Neural cell (in vitro differentiated cells): ENCODE measurements around the gene IL7R. TPM values are rescaled to one million over a fixed set of nuclear protein-coding genes. Genes with fewer than 3 reads are reported as not detected.

Source experiments
- H2AFZ ChIP-seq: fragments of 200-600, 300-800 bp; sonication (generic), shearing (Covaris generic); 2 replicates; pipeline ENCODE4 v1.6.0; 2014; ENCODE audit warnings: low read depth, mild to moderate bottlenecking, antibody characterized with exemption, low read length, moderate library complexity
- H3F3A ChIP-seq: fragments of 200-600 bp; shearing (Covaris generic); 2 replicates; pipeline ENCODE4 v1.6.1; 2016; ENCODE audit warnings: mild to moderate bottlenecking, moderate library complexity, mixed read lengths, antibody characterized with exemption, low read length; ENCODE audit not compliant: insufficient read depth, poor library complexity, severe bottlenecking
- H3K27ac ChIP-seq: fragments of 200-600, 300-800 bp; sonication (generic), shearing (Covaris generic); 2 replicates; pipeline ENCODE4 v1.5.1; 2014; ENCODE audit warnings: mild to moderate bottlenecking, low read length, moderate library complexity
- H3K27me3 ChIP-seq: fragments of 300-800, 200-600 bp; sonication (generic), shearing (Covaris generic); 2 replicates; pipeline ENCODE4 v1.6.0; 2014; ENCODE audit warnings: mild to moderate bottlenecking, low read depth, low read length, moderate library complexity; ENCODE audit not compliant: insufficient read depth
- H3K36me3 ChIP-seq: fragments of 300-800, 200-600 bp; sonication (generic), shearing (Covaris generic); 2 replicates; pipeline ENCODE4 v1.5.1; 2014; ENCODE audit warnings: mild to moderate bottlenecking, antibody characterized with exemption, low read length, moderate library complexity; ENCODE audit not compliant: insufficient read depth
- H3K4me2 ChIP-seq: fragments of 300-800, 200-600 bp; sonication (generic), shearing (Covaris generic); 2 replicates; pipeline ENCODE4 v1.6.0; 2014; ENCODE audit warnings: mild to moderate bottlenecking, low read length
- H3K4me3 ChIP-seq: fragments of 300-800, 200-600 bp; sonication (generic), shearing (Covaris generic); 2 replicates; pipeline ENCODE4 v1.5.1; 2014; ENCODE audit warnings: mild to moderate bottlenecking, low read length, moderate library complexity
- H3K79me2 ChIP-seq: fragments of 200-600 bp; shearing (Covaris generic); replicated peaks from 2 replicates; pipeline ENCODE4 v1.6.0; 2014; ENCODE audit warnings: mild to moderate bottlenecking, low read length, moderate library complexity; ENCODE audit not compliant: insufficient read depth
- H3K9ac ChIP-seq: fragments of 300-800, 200-600 bp; sonication (generic), shearing (Covaris generic); 2 replicates; pipeline ENCODE4 v1.6.1; 2016; ENCODE audit warnings: mild to moderate bottlenecking, low read length, mixed read lengths
- H3K9me2 ChIP-seq: fragments of 200-600 bp; shearing (Covaris generic); 2 replicates; pipeline ENCODE4 v1.6.1; 2016; ENCODE audit warnings: mild to moderate bottlenecking, low read length, mixed read lengths; ENCODE audit not compliant: insufficient read depth
- H3K9me3 ChIP-seq: fragments of 200-600, 300-800 bp; sonication (generic), shearing (Covaris generic); 2 replicates; pipeline ENCODE4 v1.6.1; 2016; ENCODE audit warnings: mild to moderate bottlenecking, mixed run types, low read length, moderate library complexity, mixed read lengths
- H4K20me1 ChIP-seq: fragments of 200-600 bp; shearing (Covaris generic); 2 replicates; pipeline ENCODE4 v1.6.1; 2016; ENCODE audit warnings: mild to moderate bottlenecking, mixed run types; ENCODE audit not compliant: insufficient read depth
- CTCF ChIP-seq: fragments of 450-650 bp; IDR thresholded peaks from 2 replicates; pipeline ENCODE4 v1.5.1; 2014; ENCODE audit warnings: antibody characterized with exemption, mild to moderate bottlenecking, moderate library complexity; ENCODE audit not compliant: poor library complexity, severe bottlenecking
- EP300 ChIP-seq: fragments of 450-650 bp; conservative IDR thresholded peaks from 2 replicates; pipeline ENCODE4 v1.6.1; 2014; ENCODE audit warnings: antibody characterized with exemption, mild to moderate bottlenecking, moderate library complexity; ENCODE audit not compliant: poor library complexity, severe bottlenecking
- EZH2 ChIP-seq: fragments of 200-600, 300-800 bp; shearing (Covaris generic), sonication (generic); IDR thresholded peaks from 2 replicates; pipeline ENCODE4 v1.6.1; 2014; ENCODE audit warnings: antibody characterized with exemption, low read length, borderline replicate concordance, mild to moderate bottlenecking; ENCODE audit not compliant: insufficient read depth, poor library complexity, severe bottlenecking
- MXI1 ChIP-seq: fragments of 450-650 bp; conservative IDR thresholded peaks from 2 replicates; pipeline ENCODE4 v1.6.1; 2014; ENCODE audit warnings: antibody characterized with exemption, mild to moderate bottlenecking; ENCODE audit not compliant: poor library complexity, severe bottlenecking
- POLR2AphosphoS5 ChIP-seq: IDR thresholded peaks from 2 replicates; pipeline ENCODE4 v1.6.1; 2012
- RAD21 ChIP-seq: fragments of 450-650 bp; conservative IDR thresholded peaks from 2 replicates; pipeline ENCODE4 v1.6.1; 2014; ENCODE audit warnings: antibody characterized with exemption, mild to moderate bottlenecking, moderate library complexity
- REST ChIP-seq: IDR thresholded peaks from 2 replicates; pipeline ENCODE4 v1.6.1; 2012; ENCODE audit warnings: borderline replicate concordance
- SMC3 ChIP-seq: fragments of 450-650 bp; conservative IDR thresholded peaks from 2 replicates; pipeline ENCODE4 v1.6.1; 2014; ENCODE audit warnings: antibody characterized with exemption, mild to moderate bottlenecking, moderate library complexity; ENCODE audit not compliant: poor library complexity
- TAF1 ChIP-seq: IDR thresholded peaks from 2 replicates; pipeline ENCODE4 v1.6.1; 2012; ENCODE audit warnings: low read depth
- polyA plus RNA-seq: library from polyadenylated mRNA; depleted of rRNA; stranded (reverse); fragments of >200 nt; gene quantifications from 2 replicates; pipeline ENCODE4 v1.2.3, GENCODE V29; 2014

IL7R gene
- polyA plus RNA-seq, 1 donor from 2014 or later = not detected

GRCh38 chr5:35867998-35868397, 11.3 kb downstream of the IL7R start:
- no peaks in the 10 kb centered on the region for H3K36me3 ChIP-seq
- TF ChIP-seq POLR2AphosphoS5 (no peak), CTCF (no peak), SMC3 (no peak), REST (no peak), EP300 (no peak), EZH2 (no peak), TAF1 (no peak), MXI1 (no peak), RAD21 (no peak)
- no peaks in the 10 kb centered on the region for H3K27me3 ChIP-seq

GRCh38 chr5:35869685-35870277, 13.1 kb downstream of the IL7R start:
- Histone ChIP-seq H3K9me2 (no peaks in the 10 kb centered on the region), H2AFZ (no peak overlapping the region), H4K20me1 (no peaks in the 10 kb centered on the region), H3F3A (no peaks in the 10 kb centered on the region), H3K9ac (no peak overlapping the region), H3K4me3 (no peak overlapping the region), H3K9me3 (no peaks in the 10 kb centered on the region), H3K79me2 (no peaks in the 10 kb centered on the region), H3K36me3 (no peaks in the 10 kb centered on the region), H3K27me3 (no peaks in the 10 kb centered on the region), H3K4me2 (no peak overlapping the region), H3K27ac (no peak overlapping the region)
- TF ChIP-seq EZH2 (no peak), CTCF (no peak), MXI1 (no peak), TAF1 (no peak), RAD21 (no peak), REST (no peak), SMC3 (no peak), EP300 (no peak), POLR2AphosphoS5 (no peak)

More at GRCh38 chr5:35867998-35868397, 11.3 kb downstream of the IL7R start:
- no peak overlapping the region for H3K27ac ChIP-seq
- H3K9ac ChIP-seq = no peak overlapping the region
- H4K20me1 ChIP-seq = no peaks in the 10 kb centered on the region
- no peaks in the 10 kb centered on the region for H3K79me2 ChIP-seq
- no peaks in the 10 kb centered on the region for H3K9me2 ChIP-seq
- H3K4me2 ChIP-seq = no peak overlapping the region
- H3K4me3 ChIP-seq = no peak overlapping the region
- H3F3A ChIP-seq = no peaks in the 10 kb centered on the region
- H3K9me3 ChIP-seq = no peaks in the 10 kb centered on the region
- no peak overlapping the region for H2AFZ ChIP-seq
